ENCODE measurements around the gene GSDMA. TPM values are rescaled to one million over a fixed set of nuclear protein-coding genes. Genes with fewer than 3 reads are reported as not detected.

Gene GSDMA
- total and polyA plus RNA-seq, 2 donors from 2014 or later: 0.47 to 0.80 TPM

DNA sequence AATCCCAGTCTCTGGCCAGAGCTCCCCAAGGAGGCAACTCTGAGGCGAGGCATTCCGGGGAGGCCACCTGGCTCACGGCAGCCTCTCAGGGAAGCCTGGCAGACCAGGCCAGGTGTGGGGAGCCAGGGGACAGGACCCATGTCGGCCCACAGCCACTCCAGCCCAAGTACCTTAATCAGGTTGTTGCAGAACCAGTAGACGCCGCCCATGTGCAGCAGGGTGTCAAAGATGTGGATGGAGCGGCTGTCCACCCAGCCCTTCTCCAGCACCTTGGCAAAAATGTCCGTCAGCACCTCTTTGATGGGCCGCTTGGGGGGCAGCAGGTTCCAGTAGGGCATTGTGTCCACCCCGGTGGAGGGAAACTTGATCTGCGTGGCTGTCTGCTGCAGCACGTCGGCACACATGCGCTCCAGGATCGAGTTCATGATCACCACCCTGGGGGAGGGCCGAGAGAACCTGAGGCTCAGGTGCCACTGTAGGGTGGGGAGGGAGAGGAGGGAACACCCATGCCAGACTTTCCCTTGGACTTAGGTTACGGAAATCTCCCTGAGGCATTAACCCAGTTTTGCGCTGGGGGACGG is 60.2 kb downstream of the GSDMA start:
- Histone ChIP-seq H3K27me3 (ENCODE audit: control insufficient read depth, insufficient read depth, low read length) (no peaks in the 10 kb centered on the region), H3K4me1 (ENCODE audit: control insufficient read depth in 2 of 3, insufficient read depth in 2 of 3, low read depth in 1 of 3, low read length in 3 of 3) (peaks cover 0 to 7% (median 0%) of the 10 kb centered on the region in 3 donors), H3K9me3 (ENCODE audit: control insufficient read depth in 2 of 3, insufficient read depth in 1 of 3, low read length in 3 of 3) (no peaks in the 10 kb centered on the region), H3K27ac (ENCODE audit: low read depth in 2 of 2, low read length in 2 of 2) (no peak overlapping the region), H3K4me3 (ENCODE audit: low read length in 3 of 3) (no peak overlapping the region), H3K9ac (ENCODE audit: low read length in 3 of 3) (no peak overlapping the region), H3K36me3 (ENCODE audit: control insufficient read depth in 2 of 3, insufficient read depth in 3 of 3, low read length in 3 of 3) (peaks cover 9 to 31% (median 24%) of the 10 kb centered on the region in 3 donors)
- TF ChIP-seq, protein P1, sequence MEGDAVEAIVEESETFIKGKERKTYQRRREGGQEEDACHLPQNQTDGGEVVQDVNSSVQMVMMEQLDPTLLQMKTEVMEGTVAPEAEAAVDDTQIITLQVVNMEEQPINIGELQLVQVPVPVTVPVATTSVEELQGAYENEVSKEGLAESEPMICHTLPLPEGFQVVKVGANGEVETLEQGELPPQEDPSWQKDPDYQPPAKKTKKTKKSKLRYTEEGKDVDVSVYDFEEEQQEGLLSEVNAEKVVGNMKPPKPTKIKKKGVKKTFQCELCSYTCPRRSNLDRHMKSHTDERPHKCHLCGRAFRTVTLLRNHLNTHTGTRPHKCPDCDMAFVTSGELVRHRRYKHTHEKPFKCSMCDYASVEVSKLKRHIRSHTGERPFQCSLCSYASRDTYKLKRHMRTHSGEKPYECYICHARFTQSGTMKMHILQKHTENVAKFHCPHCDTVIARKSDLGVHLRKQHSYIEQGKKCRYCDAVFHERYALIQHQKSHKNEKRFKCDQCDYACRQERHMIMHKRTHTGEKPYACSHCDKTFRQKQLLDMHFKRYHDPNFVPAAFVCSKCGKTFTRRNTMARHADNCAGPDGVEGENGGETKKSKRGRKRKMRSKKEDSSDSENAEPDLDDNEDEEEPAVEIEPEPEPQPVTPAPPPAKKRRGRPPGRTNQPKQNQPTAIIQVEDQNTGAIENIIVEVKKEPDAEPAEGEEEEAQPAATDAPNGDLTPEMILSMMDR (IDR thresholded peaks at IDR 0.05; ENCODE audit: borderline replicate concordance, extremely low read depth, insufficient read depth): no peak
- intact Hi-C loops (cut with DNase I): no loop called here
- no peak for DNase-seq
- FAIRE-seq: no peak

DNA sequence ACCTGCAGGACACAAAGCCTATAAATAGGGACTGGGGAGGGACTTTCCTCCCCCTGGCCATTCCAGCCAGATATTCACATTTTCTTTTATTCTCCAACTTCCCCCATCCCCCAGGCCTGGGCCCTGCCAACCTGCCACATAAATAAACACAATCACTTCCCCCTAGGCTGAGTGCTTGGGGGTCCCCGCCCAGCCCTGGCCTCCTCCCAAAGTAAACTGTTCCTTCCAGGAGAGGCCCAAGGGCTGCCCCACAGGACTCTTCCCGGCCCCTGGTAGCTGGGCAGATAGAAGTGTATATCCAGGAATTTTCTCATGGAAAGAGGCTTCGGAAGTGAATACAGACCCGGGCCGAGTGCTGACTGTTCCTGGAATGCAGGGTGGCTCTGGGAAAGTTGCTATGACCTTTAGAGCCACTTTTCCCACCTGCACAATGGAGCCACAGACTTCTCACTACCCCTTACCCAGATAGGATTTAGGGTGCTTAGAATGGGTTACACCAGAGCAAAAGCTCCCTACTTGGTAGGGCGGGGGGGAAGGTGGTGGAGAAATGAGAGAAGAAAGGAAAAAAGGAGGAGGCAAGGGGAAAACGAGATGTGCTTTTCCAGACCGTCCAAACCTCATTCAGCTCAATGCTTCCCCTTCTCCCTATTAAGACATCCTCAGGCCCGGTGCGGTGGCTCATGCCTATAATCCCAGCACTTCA is 60.9 kb downstream of the GSDMA start:
- Histone ChIP-seq H3K27me3 (ENCODE audit: control insufficient read depth, insufficient read depth, low read length) (no peaks in the 10 kb centered on the region), H3K4me1 (ENCODE audit: control insufficient read depth in 2 of 3, insufficient read depth in 2 of 3, low read depth in 1 of 3, low read length in 3 of 3) (peaks cover 0 to 3% (median 0%) of the 10 kb centered on the region in 3 donors), H3K36me3 (ENCODE audit: control insufficient read depth in 2 of 3, insufficient read depth in 3 of 3, low read length in 3 of 3) (peaks cover 9 to 36% (median 29%) of the 10 kb centered on the region in 3 donors), H3K4me3 (ENCODE audit: low read length in 3 of 3) (no peak overlapping the region), H3K27ac (ENCODE audit: low read depth in 2 of 2, low read length in 2 of 2) (no peak overlapping the region), H3K9me3 (ENCODE audit: control insufficient read depth in 2 of 3, insufficient read depth in 1 of 3, low read length in 3 of 3) (no peaks in the 10 kb centered on the region), H3K9ac (ENCODE audit: low read length in 3 of 3) (no peak overlapping the region)
- TF ChIP-seq, protein P1 (IDR thresholded peaks at IDR 0.05; ENCODE audit: borderline replicate concordance, extremely low read depth, insufficient read depth): no peak
- intact Hi-C loops (cut with DNase I): no loop called here
- DNase-seq (peak in 2 of 5 donors; percentile 62 to 85), FAIRE-seq (no peak)

- FAIRE-seq (no peak), DNase-seq (no peak)
- intact Hi-C loops (cut with DNase I): no loop called here
- H3K36me3 ChIP-seq (ENCODE audit: control insufficient read depth in 2 of 3, insufficient read depth in 3 of 3, low read length in 3 of 3): peaks cover 9 to 47% (median 37%) of the 10 kb centered on the region in 3 donors
- H3K9ac ChIP-seq (ENCODE audit: low read length in 3 of 3): no peak overlapping the region
- no peaks in the 10 kb centered on the region for H3K9me3 ChIP-seq (ENCODE audit: control insufficient read depth in 2 of 3, insufficient read depth in 1 of 3, low read length in 3 of 3)
- no peak overlapping the region for H3K4me3 ChIP-seq (ENCODE audit: low read length in 3 of 3)
- TF ChIP-seq, protein P1 (IDR thresholded peaks at IDR 0.05; ENCODE audit: borderline replicate concordance, extremely low read depth, insufficient read depth): no peak
- no peak overlapping the region for H3K27ac ChIP-seq (ENCODE audit: low read depth in 2 of 2, low read length in 2 of 2)
- no peaks in the 10 kb centered on the region for H3K27me3 ChIP-seq (ENCODE audit: control insufficient read depth, insufficient read depth, low read length)
- H3K4me1 ChIP-seq (ENCODE audit: control insufficient read depth in 2 of 3, insufficient read depth in 2 of 3, low read depth in 1 of 3, low read length in 3 of 3): peaks cover 0 to 3% (median 0%) of the 10 kb centered on the region in 3 donors
These were observed 62.1 kb downstream of the GSDMA start for GRCh38 chr17:40024901-40025300.
